GM23248 (cell line): Measurements from ENCODE around the gene ILF3. TPM values are rescaled to one million over a fixed set of nuclear protein-coding genes. Genes with fewer than 3 reads are reported as not detected.

Experiments
- DNase-seq: peaks from one replicate; pipeline ENCODE4 v3.0.0-alpha.2; 2015
- H2AFZ ChIP-seq: fragments of 200-600 bp; sonication (generic); 2 replicates; pipeline ENCODE4 v1.6.1; 2016; ENCODE audit warnings: antibody characterized with exemption
- H3F3A ChIP-seq: fragments of 200-600 bp; sonication (generic); 2 replicates; pipeline ENCODE4 v1.6.1; 2016; ENCODE audit warnings: mild to moderate bottlenecking, antibody characterized with exemption, mixed run types; ENCODE audit not compliant: insufficient read depth
- H3K27ac ChIP-seq: fragments of 200-600 bp; sonication (generic); 2 replicates; pipeline ENCODE4 v1.5.1; 2016; ENCODE audit warnings: mild to moderate bottlenecking
- H3K27me3 ChIP-seq: fragments of 200-600 bp; sonication (generic); replicated peaks from 2 replicates; pipeline ENCODE4 v1.6.1; 2016; ENCODE audit warnings: mild to moderate bottlenecking; ENCODE audit not compliant: insufficient read depth
- H3K36me3 ChIP-seq: fragments of 200-600 bp; sonication (generic); 2 replicates; pipeline ENCODE4 v1.6.1; 2016; ENCODE audit warnings: low read depth, mild to moderate bottlenecking
- H3K4me1 ChIP-seq: fragments of 200-600 bp; sonication (generic); 2 replicates; pipeline ENCODE4 v1.6.1; 2016; ENCODE audit warnings: mild to moderate bottlenecking; ENCODE audit not compliant: insufficient read depth
- H3K4me2 ChIP-seq: fragments of 200-600 bp; sonication (generic); one replicate; pipeline ENCODE4 v1.6.1; 2016; ENCODE audit warnings: mild to moderate bottlenecking; ENCODE audit not compliant: unreplicated experiment
- H3K4me3 ChIP-seq: fragments of 200-600 bp; sonication (generic); 2 replicates; pipeline ENCODE4 v1.5.1; 2016; ENCODE audit warnings: mild to moderate bottlenecking
- H3K79me2 ChIP-seq: fragments of 200-600 bp; sonication (generic); 2 replicates; pipeline ENCODE4 v1.6.1; 2016; ENCODE audit warnings: mild to moderate bottlenecking; ENCODE audit not compliant: insufficient read depth
- H3K9ac ChIP-seq: fragments of 200-600 bp; sonication (generic); 2 replicates; pipeline ENCODE4 v1.6.1; 2016; ENCODE audit warnings: mild to moderate bottlenecking
- H3K9me2 ChIP-seq: fragments of 200-600 bp; sonication (generic); 2 replicates; pipeline ENCODE4 v1.6.1; 2016; ENCODE audit warnings: mixed run types, mild to moderate bottlenecking, moderate library complexity; ENCODE audit not compliant: insufficient read depth
- H3K9me3 ChIP-seq: fragments of 200-600 bp; sonication (generic); one replicate; pipeline ENCODE4 v1.6.1; 2017; ENCODE audit warnings: low read depth
- H4K20me1 ChIP-seq: fragments of 200-600 bp; sonication (generic); 2 replicates; pipeline ENCODE4 v1.6.0; 2016; ENCODE audit not compliant: insufficient read depth
- EZH2 ChIP-seq: fragments of 200-600 bp; sonication (generic); IDR thresholded peaks from 2 replicates; pipeline ENCODE4 v1.6.1; 2018; ENCODE audit warnings: antibody characterized with exemption, mild to moderate bottlenecking; ENCODE audit not compliant: insufficient read depth, poor library complexity, severe bottlenecking
- EZH2phosphoT487 ChIP-seq: fragments of 200-600 bp; sonication (generic); IDR thresholded peaks from 2 replicates; pipeline ENCODE4 v1.6.1; 2018; ENCODE audit warnings: antibody characterized with exemption, moderate library complexity, mild to moderate bottlenecking, low read depth; ENCODE audit not compliant: insufficient read depth
- WGBS, 2 experiments: methylation state at CpG; one replicate each; pipeline ENCODE4 v1.1.6; 2015 to 2017; ENCODE audit warnings: low lambda C conversion rate in 2 of 2, low coverage in 1 of 2; ENCODE audit errors: missing lambda C conversion rate in 2 of 2; 5-methylcytosine and 5-hydroxymethylcytosine counted together
- in situ Hi-C: fragments of 300-500 bp; cut with MboI; formaldehyde crosslinking; loops from 2 replicates; pipeline ENCODE4 v1.15.0; 2020
- polyA plus RNA-seq: library from polyadenylated mRNA; unstranded; fragments of >200 nt; fragmentation: Nextera tagmentation; extraction: Ambion mirVana; gene quantifications from 2 replicates; pipeline ENCODE4 v1.2.1, GENCODE V29; 2016
- total RNA-seq: library from RNA; depleted of rRNA; stranded (reverse); fragments of >200 nt; shearing (Covaris generic); gene quantifications from 2 replicates; pipeline ENCODE4 v1.2.3, GENCODE V29; 2014

ILF3 gene
- total and polyA plus RNA-seq, 2 experiments from 2014 or later = 75.5 to 80.1 TPM

GRCh38 chr19:10648360-10648759 lies 5.8 kb upstream of the ILF3 start:
- Histone ChIP-seq H3K27me3 (no peaks in the 10 kb centered on the region), H3K4me2 (no peak overlapping the region), H3K27ac (no peak overlapping the region), H3F3A (peaks cover 11% of the 10 kb centered on the region), H2AFZ (no peak overlapping the region), H3K9me2 (no peaks in the 10 kb centered on the region), H3K4me3 (no peak overlapping the region), H3K9ac (no peak overlapping the region), H3K9me3 (no peaks in the 10 kb centered on the region), H3K79me2 (peaks cover 10% of the 10 kb centered on the region; the same call in 1 of the 2 replicates), H3K4me1 (no peaks in the 10 kb centered on the region; the same call in 1 of the 2 replicates), H4K20me1 (no peaks in the 10 kb centered on the region), H3K36me3 (no peaks in the 10 kb centered on the region)
- TF ChIP-seq EZH2phosphoT487 = no peak
- no peak for TF ChIP-seq EZH2
- DNase-seq = no peak
- 93 to 99% methylated on average over 4 of the region's 4 CpGs for WGBS, 2 experiments
- in situ Hi-C loops = no loop called here

GRCh38 chr19:10651851-10652250 lies 2.3 kb upstream of the ILF3 start:
- no peaks in the 10 kb centered on the region for H3K27me3 ChIP-seq
- DNase-seq = no peak
- peaks cover 10% of the 10 kb centered on the region for H4K20me1 ChIP-seq
- H3K9ac ChIP-seq = no peak overlapping the region
- H3K9me3 ChIP-seq = no peaks in the 10 kb centered on the region
- H3F3A ChIP-seq = peaks cover 29% of the 10 kb centered on the region
- no peak overlapping the region for H3K27ac ChIP-seq
- H3K79me2 ChIP-seq = peaks cover 32% of the 10 kb centered on the region
- H3K9me2 ChIP-seq = no peaks in the 10 kb centered on the region
- H3K4me2 ChIP-seq = no peak overlapping the region
- in situ Hi-C loops = no loop called here
- H3K4me1 ChIP-seq = peaks cover 8% of the 10 kb centered on the region
- TF ChIP-seq EZH2 = no peak
- no peak for TF ChIP-seq EZH2phosphoT487
- H3K4me3 ChIP-seq = no peak overlapping the region
- no peaks in the 10 kb centered on the region for H3K36me3 ChIP-seq
- 83 to 86% methylated on average over 4 of the region's 4 CpGs for WGBS, 2 experiments
- H2AFZ ChIP-seq = no peak overlapping the region

DNA sequence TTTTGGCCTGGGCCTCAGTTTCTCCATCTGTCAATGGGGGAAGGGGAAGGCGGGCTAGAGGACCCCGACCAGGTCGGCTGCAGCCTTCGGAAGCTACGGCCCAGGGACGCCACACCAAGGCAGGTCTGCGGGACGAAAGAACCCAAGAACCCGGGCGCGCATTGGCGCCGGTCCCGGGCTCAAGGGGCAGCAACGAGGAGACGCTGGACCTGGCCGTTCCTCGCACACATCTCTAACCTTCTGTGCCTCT lies 739 bp upstream of the ILF3 start:
- Histone ChIP-seq H3K4me2 (peak overlapping the region; percentile 87), H4K20me1 (peaks cover 17% of the 10 kb centered on the region), H3K27me3 (no peaks in the 10 kb centered on the region), H3K4me3 (peak overlapping the region; percentile 85), H3F3A (peaks cover 36% of the 10 kb centered on the region), H3K9ac (peak overlapping the region; percentile 98), H3K9me2 (no peaks in the 10 kb centered on the region), H3K79me2 (peaks cover 48% of the 10 kb centered on the region), H2AFZ (peak overlapping the region; percentile 55), H3K27ac (peak overlapping the region; percentile 93), H3K9me3 (no peaks in the 10 kb centered on the region), H3K4me1 (peaks cover 8% of the 10 kb centered on the region), H3K36me3 (0 out of 2 replicates have a peak, but pooled peaks cover 3% of the 10 kb centered on the region)
- in situ Hi-C loops = no loop called here
- 0 to 2% methylated on average over 16 to 18 of the region's 18 CpGs for WGBS, 2 experiments
- DNase-seq = no peak
- TF ChIP-seq EZH2phosphoT487 = no peak

GRCh38 chr19:10654610-10655456 lies 687 bp downstream of the ILF3 start:
- Histone ChIP-seq H3K79me2 (peaks cover 62% of the 10 kb centered on the region), H3K27me3 (no peaks in the 10 kb centered on the region), H3K27ac (peak overlapping the region; percentile 84), H3K36me3 (0 out of 2 replicates have a peak, but pooled peaks cover 3% of the 10 kb centered on the region), H3K9me2 (no peaks in the 10 kb centered on the region), H2AFZ (no peak overlapping the region), H3F3A (peaks cover 36% of the 10 kb centered on the region), H3K9me3 (no peaks in the 10 kb centered on the region), H3K9ac (peak overlapping the region; percentile 98), H3K4me1 (peaks cover 8% of the 10 kb centered on the region), H3K4me2 (peak overlapping the region; percentile 98), H4K20me1 (peaks cover 24% of the 10 kb centered on the region), H3K4me3 (peak overlapping the region; percentile 82)
- DNase-seq = peak; percentile 76
- 1% methylated on average over 40 to 63 of the region's 73 CpGs for WGBS, 2 experiments
- in situ Hi-C loops = no loop called here
- TF ChIP-seq EZH2 = no peak
- no peak for TF ChIP-seq EZH2phosphoT487
